SK-N-MC (cell line): ENCODE results near the gene GZF1.

Experiments used
- DNase-seq: peaks from one replicate; pipeline ENCODE4 v3.0.0-alpha.2; 2011; ENCODE audit warnings: low read depth, low spot score
- H3K27ac ChIP-seq: fragments of 200-600 bp; sonication (generic); 2 replicates; pipeline ENCODE4 v1.5.1; 2016; ENCODE audit warnings: mixed run types
- H3K36me3 ChIP-seq: fragments of 200-600 bp; sonication (generic); 2 replicates; pipeline ENCODE4 v1.6.1; 2017; ENCODE audit warnings: antibody characterized with exemption, low read length, mixed read lengths; ENCODE audit not compliant: insufficient read depth
- H3K4me3 ChIP-seq: fragments of 200-600 bp; sonication (generic); 2 replicates; pipeline ENCODE4 v1.5.1; 2016
- H3K9ac ChIP-seq: fragments of 200-600 bp; sonication (generic); 2 replicates; pipeline ENCODE4 v1.8.0; 2017; ENCODE audit warnings: mixed run types, mixed read lengths; ENCODE audit not compliant: insufficient read length
- H3K9me3 ChIP-seq: fragments of 200-600 bp; sonication (generic); 2 replicates; pipeline ENCODE4 v1.6.1; 2017; ENCODE audit warnings: low read depth, mild to moderate bottlenecking, antibody characterized with exemption, low read length, moderate library complexity, mixed read lengths
- EZH2 ChIP-seq: fragments of 200-600 bp; sonication (generic); IDR thresholded peaks from one replicate; pipeline ENCODE4 v1.6.1; 2017; ENCODE audit warnings: antibody characterized with exemption
- FOXP2 ChIP-seq: optimal IDR thresholded peaks from 2 replicates; pipeline ENCODE3; 2011; ENCODE audit warnings: mild to moderate bottlenecking, moderate library complexity; ENCODE audit not compliant: insufficient read depth; ENCODE audit errors: extremely low read length, control extremely low read depth
- POLR2AphosphoS5 ChIP-seq: IDR thresholded peaks from 2 replicates; pipeline ENCODE4 v1.6.1; 2012; ENCODE audit warnings: mild to moderate bottlenecking, low read depth, low read length, borderline replicate concordance

GZF1 gene

GRCh38 chr20:23361119-23361475 lies 885 bp upstream of the GZF1 start:
- H3K36me3 ChIP-seq = peaks cover 16% of the 10 kb centered on the region; the same call in 1 of the 2 replicates
- TF ChIP-seq EZH2 (no peak), POLR2AphosphoS5 (no peak), FOXP2 (no peak)
- peak overlapping the region; percentile 98 for H3K9ac ChIP-seq
- H3K9me3 ChIP-seq = no peaks in the 10 kb centered on the region
- peak overlapping the region; percentile 87 for H3K27ac ChIP-seq
- no peak for DNase-seq
- peak overlapping the region; percentile 96 for H3K4me3 ChIP-seq

- H3K9me3 ChIP-seq = no peaks in the 10 kb centered on the region
- no peak overlapping the region for H3K27ac ChIP-seq
- peak overlapping the region; percentile 96 for H3K4me3 ChIP-seq
- H3K9ac ChIP-seq = peak overlapping the region; percentile 83
- no peak for TF ChIP-seq EZH2
- TF ChIP-seq FOXP2 = no peak
- TF ChIP-seq POLR2AphosphoS5 = no peak
- peaks cover 28% of the 10 kb centered on the region for H3K36me3 ChIP-seq
- DNase-seq = no peak
Measured at GRCh38 chr20:23362392-23363256, 642 bp downstream of the GZF1 start.

GRCh38 chr20:23363257-23363649 lies 1.3 kb downstream of the GZF1 start:
- Histone ChIP-seq H3K27ac (no peak overlapping the region), H3K36me3 (peaks cover 34% of the 10 kb centered on the region), H3K9ac (peak overlapping the region; percentile 83), H3K4me3 (peak overlapping the region; percentile 96), H3K9me3 (no peaks in the 10 kb centered on the region)
- no peak for TF ChIP-seq FOXP2
- TF ChIP-seq POLR2AphosphoS5 = no peak
- TF ChIP-seq EZH2 = no peak
- no peak for DNase-seq

GRCh38 chr20:23365390-23366165 lies 3.6 kb downstream of the GZF1 start:
- H3K36me3 ChIP-seq = peaks cover 57% of the 10 kb centered on the region
- H3K9ac ChIP-seq = no peak overlapping the region
- no peak overlapping the region for H3K27ac ChIP-seq
- no peak for DNase-seq
- TF ChIP-seq FOXP2 = no peak
- no peak for TF ChIP-seq EZH2
- TF ChIP-seq POLR2AphosphoS5 = no peak
- H3K4me3 ChIP-seq = no peak overlapping the region
- H3K9me3 ChIP-seq = no peaks in the 10 kb centered on the region

- no peaks in the 10 kb centered on the region for H3K9me3 ChIP-seq
- no peak overlapping the region for H3K9ac ChIP-seq
- TF ChIP-seq EZH2 (no peak), POLR2AphosphoS5 (no peak), FOXP2 (no peak)
- peaks cover 65% of the 10 kb centered on the region for H3K36me3 ChIP-seq
- no peak for DNase-seq
- no peak overlapping the region for H3K4me3 ChIP-seq
- H3K27ac ChIP-seq = no peak overlapping the region
Measured at GRCh38 chr20:23366384-23366783, 4.4 kb downstream of the GZF1 start.

- Histone ChIP-seq H3K36me3 (peaks cover 79% of the 10 kb centered on the region), H3K4me3 (no peak overlapping the region), H3K9ac (no peak overlapping the region), H3K27ac (no peak overlapping the region), H3K9me3 (no peaks in the 10 kb centered on the region)
- TF ChIP-seq POLR2AphosphoS5 (no peak), FOXP2 (no peak), EZH2 (no peak)
- DNase-seq = no peak
Measured at GRCh38 chr20:23367770-23368169, 5.8 kb downstream of the GZF1 start.

- TF ChIP-seq FOXP2 = no peak
- no peak for TF ChIP-seq EZH2
- no peak for TF ChIP-seq POLR2AphosphoS5
- peaks cover 84% of the 10 kb centered on the region for H3K36me3 ChIP-seq
Measured at GRCh38 chr20:23368316-23369071, 6.5 kb downstream of the GZF1 start.

More at GRCh38 chr20:23368316-23369071, 6.5 kb downstream of the GZF1 start:
- no peak overlapping the region for H3K9ac ChIP-seq
- H3K27ac ChIP-seq = 0 out of 2 replicates have a peak overlapping the region, but pooled peaks have one; percentile 3
- H3K4me3 ChIP-seq = no peak overlapping the region
- no peak for DNase-seq
- H3K9me3 ChIP-seq = no peaks in the 10 kb centered on the region
